ENCODE data around the gene G6PD. TPM values are rescaled to one million over a fixed set of nuclear protein-coding genes. Genes with fewer than 3 reads are reported as not detected.

G6PD gene
- polyA plus RNA-seq, 2 of the 4 experiments (the other 2 are of a cell fraction), result 692 to 1,409 TPM

GRCh38 chrX:154495472-154495922 lies 51.1 kb downstream of the G6PD start:
- DNase-seq (ENCODE audit: low read depth in 1 of 2, low spot score in 1 of 2) (no peak), FAIRE-seq (no peak), ATAC-seq (no peak)
- Histone ChIP-seq H3K9me3 (no peaks in the 10 kb centered on the region), H3K4me1 (peaks cover 3% of the 10 kb centered on the region; the same call in 1 of the 3 replicates), H3K4me3 (no peak overlapping the region), H3K27ac (no peak overlapping the region), H3K4me2 (no peak overlapping the region)
- POLR2A ChIA-PET, result no interaction called here
- CTCF ChIA-PET, result interaction anchor here (1.5 kb wide), 1 partner anchor 12 kb away, joined by 3 read pairs; no protein-coding TSS in a partner anchor
- no peak for TF ChIP-seq BCL3 (IDR thresholded peaks at IDR 0.05)
- TF ChIP-seq USF2 (IDR thresholded peaks at IDR 0.05), result no peak
- no peak for TF ChIP-seq MYC (IDR thresholded peaks at IDR 0.05; ENCODE audit: borderline replicate concordance, low read length)
- no peak for TF ChIP-seq ELK1 (IDR thresholded peaks at IDR 0.05; ENCODE audit: low read depth, low read length)
- no peak for TF ChIP-seq JUNB (IDR thresholded peaks at IDR 0.05)
- no peak for TF ChIP-seq EP300 (IDR thresholded peaks at IDR 0.05)
- TF ChIP-seq HDAC2 (IDR thresholded peaks at IDR 0.05), result no peak
- no peak for TF ChIP-seq GATA3 (IDR thresholded peaks at IDR 0.05; ENCODE audit: borderline replicate concordance)
- TF ChIP-seq CHD4 (IDR thresholded peaks at IDR 0.05; ENCODE audit: borderline replicate concordance), result no peak
- no peak for TF ChIP-seq TP53 (CRISPR knock-in tag; IDR thresholded peaks at IDR 0.05)
- TF ChIP-seq POLR2AphosphoS2 (conservative IDR thresholded peaks at IDR 0.05; ENCODE audit: low read length), result no peak
- no peak for TF ChIP-seq CBX2 (IDR thresholded peaks at IDR 0.05; ENCODE audit: borderline replicate concordance, low read depth)
- no peak for TF ChIP-seq RFX5 (IDR thresholded peaks at IDR 0.05)
- no peak for TF ChIP-seq E2F6 (IDR thresholded peaks at IDR 0.05; ENCODE audit: borderline replicate concordance, low read depth)
- TF ChIP-seq REST (IDR thresholded peaks at IDR 0.05), result no peak
- no peak for TF ChIP-seq MAFK (IDR thresholded peaks at IDR 0.05; ENCODE audit: partially characterized antibody)
- 83% methylated on average over 6 of the region's 6 CpGs for WGBS (ENCODE audit: missing lambda C conversion rate)

GRCh38 chrX:154494715-154495114 lies 51.9 kb downstream of the G6PD start:
- WGBS (ENCODE audit: missing lambda C conversion rate), result 66% methylated on average over 3 of the region's 3 CpGs
- Histone ChIP-seq H3K4me3 (no peak overlapping the region), H3K4me1 (peaks cover 4% of the 10 kb centered on the region; the same call in 2 of the 3 replicates), H3K9me3 (no peaks in the 10 kb centered on the region), H3K27ac (no peak overlapping the region), H3K4me2 (no peak overlapping the region)
- POLR2A ChIA-PET, result no interaction called here
- no peak for DNase-seq (ENCODE audit: low read depth in 1 of 2, low spot score in 1 of 2)
- CTCF ChIA-PET, result no interaction called here
- TF ChIP-seq USF2 (IDR thresholded peaks at IDR 0.05), result no peak
- TF ChIP-seq RFX5 (IDR thresholded peaks at IDR 0.05), result no peak
- TF ChIP-seq CTCF (IDR thresholded peaks at IDR 0.05), result no peak
- TF ChIP-seq PBX3 (IDR thresholded peaks at IDR 0.05), result no peak
- TF ChIP-seq CBX8 (IDR thresholded peaks at IDR 0.05), result no peak
- no peak for TF ChIP-seq EP300 (IDR thresholded peaks at IDR 0.05)
- TF ChIP-seq HOXB13 (CRISPR knock-in tag; IDR thresholded peaks at IDR 0.05; ENCODE audit: low read depth), result no peak
- no peak for TF ChIP-seq RNF2 (IDR thresholded peaks at IDR 0.05; ENCODE audit: borderline replicate concordance, low read depth)
- TF ChIP-seq BHLHE40 (IDR thresholded peaks at IDR 0.05; ENCODE audit: low read depth, low read length), result no peak
- TF ChIP-seq ATOH8 (CRISPR knock-in tag; IDR thresholded peaks at IDR 0.05; ENCODE audit: low read depth), result no peak
- no peak for TF ChIP-seq SREBF2 (IDR thresholded peaks at IDR 0.05)
- ATAC-seq, result no peak
- no peak for FAIRE-seq

All from A549 (cell line).